ENCODE measurements around the gene ADCY7.

Gene ADCY7

GRCh38 chr16:50261707-50262235, 4.6 kb upstream of the ADCY7 start:
- H3K4me3 ChIP-seq (replicated peaks; ENCODE audit: low read depth, low read length): no peak overlapping the region
- no peak for DNase-seq (ENCODE audit: low read depth)
- TF ChIP-seq CTCF (IDR thresholded peaks at IDR 0.05; ENCODE audit: low read length, missing control alignments): no peak

- H3K4me3 ChIP-seq (replicated peaks; ENCODE audit: low read depth, low read length): no peak overlapping the region
- no peak for DNase-seq (ENCODE audit: low read depth)
- TF ChIP-seq CTCF (IDR thresholded peaks at IDR 0.05; ENCODE audit: low read length, missing control alignments): no peak
Measured at GRCh38 chr16:50263060-50263909, 3.1 kb upstream of the ADCY7 start.

GRCh38 chr16:50263940-50264929, 2.1 kb upstream of the ADCY7 start:
- no peak for TF ChIP-seq CTCF (IDR thresholded peaks at IDR 0.05; ENCODE audit: low read length, missing control alignments)
- DNase-seq (ENCODE audit: low read depth): peak; percentile 46
- no peak overlapping the region for H3K4me3 ChIP-seq (replicated peaks; ENCODE audit: low read depth, low read length)

GRCh38 chr16:50265260-50265659, 1.1 kb upstream of the ADCY7 start:
- no peak overlapping the region for H3K4me3 ChIP-seq (replicated peaks; ENCODE audit: low read depth, low read length)
- TF ChIP-seq CTCF (IDR thresholded peaks at IDR 0.05; ENCODE audit: low read length, missing control alignments): peak; percentile 27
- no peak for DNase-seq (ENCODE audit: low read depth)

GRCh38 chr16:50265716-50266336, 525 bp upstream of the ADCY7 start:
- TF ChIP-seq CTCF (IDR thresholded peaks at IDR 0.05; ENCODE audit: low read length, missing control alignments): no peak
- peak overlapping the region; percentile 52 for H3K4me3 ChIP-seq (replicated peaks; ENCODE audit: low read depth, low read length)
- DNase-seq (ENCODE audit: low read depth): no peak

- no peak for DNase-seq (ENCODE audit: low read depth)
- TF ChIP-seq CTCF (IDR thresholded peaks at IDR 0.05; ENCODE audit: low read length, missing control alignments): no peak
- H3K4me3 ChIP-seq (replicated peaks; ENCODE audit: low read depth, low read length): peak overlapping the region; percentile 52
Measured at GRCh38 chr16:50267151-50267631, 840 bp downstream of the ADCY7 start.
